OCI-LY1 (cell line): ENCODE results near the gene CFAP65.

Experiments used
- H2AFZ ChIP-seq: fragments of 200-600 bp; sonication (generic), shearing (Covaris generic); 2 replicates; pipeline ENCODE4 v1.6.0; 2014; ENCODE audit warnings: antibody characterized with exemption, mild to moderate bottlenecking, low read length
- H3F3A ChIP-seq: fragments of 200-600 bp; sonication (generic), shearing (Covaris generic); 2 replicates; pipeline ENCODE4 v1.6.0; 2014; ENCODE audit warnings: mild to moderate bottlenecking, antibody characterized with exemption, low read length, moderate library complexity; ENCODE audit not compliant: insufficient read depth
- H3K27ac ChIP-seq: fragments of 200-600 bp; sonication (generic); 2 replicates; pipeline ENCODE4 v1.5.1; 2014; ENCODE audit warnings: low read length, mixed run types, mild to moderate bottlenecking, low read depth; ENCODE audit not compliant: poor library complexity, severe bottlenecking
- H3K27me3 ChIP-seq: fragments of 200-600 bp; sonication (generic); 2 replicates; pipeline ENCODE4 v1.6.0; 2014; ENCODE audit warnings: antibody characterized with exemption, mild to moderate bottlenecking, low read length, moderate library complexity; ENCODE audit not compliant: insufficient read depth
- H3K36me3 ChIP-seq: fragments of 200-600 bp; sonication (generic); 2 replicates; pipeline ENCODE4 v1.6.1; 2014; ENCODE audit warnings: mild to moderate bottlenecking, antibody characterized with exemption, low read length, moderate library complexity, mixed read lengths; ENCODE audit not compliant: insufficient read depth
- H3K4me1 ChIP-seq: fragments of 200-600 bp; sonication (generic); 2 replicates; pipeline ENCODE4 v1.5.1; 2014; ENCODE audit warnings: mild to moderate bottlenecking, low read length, moderate library complexity; ENCODE audit not compliant: insufficient read depth, severe bottlenecking
- H3K4me2 ChIP-seq: fragments of 200-600 bp; sonication (generic), shearing (Covaris generic); 2 replicates; pipeline ENCODE4 v1.6.1; 2014; ENCODE audit warnings: low read length
- H3K4me3 ChIP-seq: fragments of 200-600 bp; sonication (generic); 2 replicates; pipeline ENCODE4 v1.5.1; 2014; ENCODE audit warnings: low read length, low read depth, mild to moderate bottlenecking, mixed read lengths; ENCODE audit not compliant: poor library complexity, severe bottlenecking
- H3K79me2 ChIP-seq: fragments of 200-600 bp; shearing (Covaris generic); 2 replicates; pipeline ENCODE4 v1.6.1; 2016; ENCODE audit warnings: mixed run types, low read length, mixed read lengths; ENCODE audit not compliant: insufficient read depth
- H3K9ac ChIP-seq: fragments of 200-600 bp; sonication (generic), shearing (Covaris generic); 2 replicates; pipeline ENCODE4 v1.6.1; 2014; ENCODE audit warnings: mild to moderate bottlenecking, low read length, mixed read lengths
- H3K9me2 ChIP-seq: fragments of 200-600 bp; sonication (generic), shearing (Covaris generic); 2 replicates; pipeline ENCODE4 v1.6.1; 2014; ENCODE audit warnings: low read depth, mild to moderate bottlenecking, low read length, mixed read lengths
- H3K9me3 ChIP-seq: fragments of 200-600 bp; shearing (Covaris generic); 2 replicates; pipeline ENCODE4 v1.6.1; 2014; ENCODE audit warnings: low read length, mixed read lengths
- H4K20me1 ChIP-seq: fragments of 200-600 bp; sonication (generic), shearing (Covaris generic); 2 replicates; pipeline ENCODE4 v1.6.0; 2016; ENCODE audit warnings: mild to moderate bottlenecking, low read length; ENCODE audit not compliant: insufficient read depth
- CTCF ChIP-seq: fragments of 200-600 bp; sonication (generic), shearing (Covaris generic); IDR thresholded peaks from 2 replicates; pipeline ENCODE4 v1.5.1; 2017; ENCODE audit warnings: mild to moderate bottlenecking, antibody characterized with exemption, low read length, moderate library complexity, mixed read lengths
- EZH2 ChIP-seq: fragments of 200-600 bp; sonication (generic), shearing (Covaris generic); IDR thresholded peaks from 2 replicates; pipeline ENCODE4 v1.8.0; 2017; ENCODE audit warnings: borderline replicate concordance, mixed run types, mild to moderate bottlenecking, antibody characterized with exemption, low read length, moderate library complexity, mixed read lengths

CFAP65 gene

GRCh38 chr2:219026946-219027345 is 14.4 kb downstream of the CFAP65 start:
- Histone ChIP-seq H3K9me3 (no peaks in the 10 kb centered on the region), H3K9me2 (no peaks in the 10 kb centered on the region), H4K20me1 (no peaks in the 10 kb centered on the region), H3F3A (no peaks in the 10 kb centered on the region), H3K4me2 (no peak overlapping the region), H3K27ac (no peak overlapping the region), H3K79me2 (no peaks in the 10 kb centered on the region), H3K9ac (no peak overlapping the region), H3K4me3 (no peak overlapping the region), H3K27me3 (no peaks in the 10 kb centered on the region), H3K4me1 (no peaks in the 10 kb centered on the region), H3K36me3 (no peaks in the 10 kb centered on the region), H2AFZ (no peak overlapping the region)
- TF ChIP-seq CTCF, result no peak
- no peak for TF ChIP-seq EZH2

GRCh38 chr2:219025637-219026585 is 15.4 kb downstream of the CFAP65 start:
- no peaks in the 10 kb centered on the region for H3K27me3 ChIP-seq
- TF ChIP-seq EZH2 (no peak), CTCF (no peak)
- H4K20me1 ChIP-seq, result no peaks in the 10 kb centered on the region
- H2AFZ ChIP-seq, result no peak overlapping the region
- H3K9ac ChIP-seq, result no peak overlapping the region
- H3K9me2 ChIP-seq, result no peaks in the 10 kb centered on the region
- no peaks in the 10 kb centered on the region for H3F3A ChIP-seq
- no peak overlapping the region for H3K4me2 ChIP-seq
- H3K36me3 ChIP-seq, result no peaks in the 10 kb centered on the region
- no peaks in the 10 kb centered on the region for H3K79me2 ChIP-seq
- H3K27ac ChIP-seq, result no peak overlapping the region
- H3K9me3 ChIP-seq, result no peaks in the 10 kb centered on the region
- no peak overlapping the region for H3K4me3 ChIP-seq
- no peaks in the 10 kb centered on the region for H3K4me1 ChIP-seq

GRCh38 chr2:219024059-219024458 is 17.3 kb downstream of the CFAP65 start:
- H3K9me2 ChIP-seq, result no peaks in the 10 kb centered on the region
- H3F3A ChIP-seq, result no peaks in the 10 kb centered on the region
- H3K79me2 ChIP-seq, result no peaks in the 10 kb centered on the region
- no peaks in the 10 kb centered on the region for H3K9me3 ChIP-seq
- no peaks in the 10 kb centered on the region for H4K20me1 ChIP-seq
- no peak overlapping the region for H3K27ac ChIP-seq
- no peak overlapping the region for H3K9ac ChIP-seq
- no peak overlapping the region for H3K4me2 ChIP-seq
- H2AFZ ChIP-seq, result no peak overlapping the region
- H3K27me3 ChIP-seq, result no peaks in the 10 kb centered on the region
- H3K4me3 ChIP-seq, result no peak overlapping the region
- TF ChIP-seq CTCF (no peak), EZH2 (no peak)
- H3K4me1 ChIP-seq, result no peaks in the 10 kb centered on the region
- H3K36me3 ChIP-seq, result no peaks in the 10 kb centered on the region
